NCI-H510A (cell line): Measurements from ENCODE around the gene LRRC14B.
A peak's percentile ranks its signal among the peaks of the same experiment; 100 is the strongest.

Experiments used
- DNase-seq: peaks from one replicate; lab custom pipeline; 2025; lab: John Stamatoyannopoulos, UW

The LRRC14B gene

DNA sequence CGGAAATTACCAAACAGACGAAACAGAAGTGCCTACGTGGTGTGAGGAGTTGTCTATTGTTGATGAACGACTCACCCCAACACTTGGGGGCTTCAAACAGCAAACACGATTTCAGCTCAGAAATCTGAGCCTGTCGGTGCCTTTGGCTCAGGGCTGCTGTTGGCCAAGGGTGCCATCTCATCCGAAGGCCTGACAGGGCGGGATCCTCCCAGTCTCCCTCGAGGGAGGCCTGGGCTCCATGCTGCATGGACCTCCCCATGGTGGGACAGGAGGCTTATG lies 1.3 kb downstream of the LRRC14B start:
- DNase-seq: no peak

- no peak for DNase-seq
These were observed 1.9 kb downstream of the LRRC14B start for GRCh38 chr5:192970-193831.

- no peak for DNase-seq
These were observed 2.8 kb downstream of the LRRC14B start for GRCh38 chr5:194102-194501.

GRCh38 chr5:194603-195209 lies 3.4 kb downstream of the LRRC14B start:
- DNase-seq: no peak

DNA sequence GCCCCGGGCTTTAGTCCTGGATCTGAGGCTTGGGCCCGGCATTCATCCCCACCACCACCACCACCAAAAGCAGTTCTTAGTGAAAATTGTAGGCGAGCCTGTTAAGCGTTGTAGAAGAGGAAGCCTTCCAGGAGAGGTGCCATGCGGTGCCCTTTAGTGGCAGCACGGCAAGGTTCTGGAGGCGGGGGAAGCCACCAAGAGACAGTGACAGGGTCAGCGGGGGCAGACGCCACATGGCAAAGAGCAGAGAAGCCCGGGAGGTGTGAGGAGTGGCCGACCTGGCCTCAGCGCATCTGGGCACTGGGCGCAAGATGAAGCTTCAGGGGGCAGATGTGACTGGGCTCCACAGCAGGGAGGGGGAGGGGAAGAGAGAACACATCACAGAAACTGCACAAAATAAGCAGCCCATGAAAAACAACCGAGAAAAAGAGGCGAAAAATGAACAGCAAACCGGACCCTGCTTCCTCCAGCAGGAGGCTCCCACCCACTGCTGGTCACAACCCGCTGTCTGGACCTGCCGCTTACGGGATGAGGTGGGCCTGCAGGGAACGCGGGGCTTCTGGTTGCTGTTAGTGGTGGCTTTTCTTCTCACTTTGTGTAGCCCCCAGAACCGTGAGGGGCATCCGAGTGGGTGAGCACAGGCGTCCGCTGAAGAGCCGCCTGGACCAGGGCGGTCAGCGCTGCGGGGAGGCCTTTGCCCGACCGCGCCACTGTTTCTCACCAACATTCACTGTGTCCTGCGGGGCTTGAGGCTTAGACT lies 4.3 kb downstream of the LRRC14B start:
- no peak for DNase-seq

DNA sequence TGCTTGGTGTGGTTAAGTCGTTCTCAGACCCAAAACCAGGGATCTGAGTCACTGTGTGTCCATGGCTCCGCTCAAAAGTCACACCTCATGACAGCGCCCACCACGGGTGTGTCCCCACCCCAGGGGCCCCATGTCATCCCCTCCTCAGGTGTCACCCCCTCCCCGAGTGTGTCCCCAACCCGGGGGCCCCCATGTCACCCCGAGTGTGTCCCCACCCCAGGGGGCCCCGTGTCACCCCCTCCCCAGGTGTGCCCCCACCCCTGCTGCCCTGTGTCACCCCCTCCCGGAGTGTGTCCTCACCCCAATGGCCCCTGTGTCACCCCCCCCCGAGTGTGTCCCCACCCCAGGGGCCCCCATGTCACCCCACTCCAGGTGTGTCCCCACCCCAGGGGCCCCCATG lies 5.1 kb downstream of the LRRC14B start:
- no peak for DNase-seq

- peak; percentile 61 for DNase-seq
These were observed 5.7 kb downstream of the LRRC14B start for GRCh38 chr5:197031-197430.

DNA sequence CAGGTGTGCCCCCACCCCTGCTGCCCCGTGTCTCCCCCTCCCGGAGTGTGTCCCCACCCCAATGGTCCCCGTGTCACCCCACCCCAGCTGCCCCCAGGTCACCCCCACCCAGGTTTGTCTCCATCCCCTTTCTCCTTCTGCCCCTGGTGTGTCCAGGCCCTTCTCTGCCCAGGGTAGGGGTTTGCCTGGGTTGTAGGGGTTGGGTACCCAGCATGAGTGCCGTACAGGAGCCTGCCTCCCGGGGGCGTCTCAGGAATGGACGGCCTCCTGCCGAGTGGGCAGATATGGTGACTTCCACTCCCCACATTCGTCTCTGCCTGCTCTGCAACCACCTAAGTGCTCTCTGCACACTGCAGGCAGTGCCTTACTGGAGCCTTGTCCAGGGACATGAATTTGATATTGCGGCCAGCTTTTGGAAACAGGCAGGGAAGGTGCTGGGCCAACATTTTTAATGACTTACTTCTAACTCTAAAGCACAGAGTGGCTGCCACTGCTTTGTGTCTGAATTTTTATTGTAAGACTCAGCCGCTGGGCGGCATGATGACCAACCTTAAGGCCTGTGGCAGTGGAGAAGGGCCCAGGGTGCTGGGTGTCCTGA lies 6.7 kb downstream of the LRRC14B start:
- no peak for DNase-seq

DNA sequence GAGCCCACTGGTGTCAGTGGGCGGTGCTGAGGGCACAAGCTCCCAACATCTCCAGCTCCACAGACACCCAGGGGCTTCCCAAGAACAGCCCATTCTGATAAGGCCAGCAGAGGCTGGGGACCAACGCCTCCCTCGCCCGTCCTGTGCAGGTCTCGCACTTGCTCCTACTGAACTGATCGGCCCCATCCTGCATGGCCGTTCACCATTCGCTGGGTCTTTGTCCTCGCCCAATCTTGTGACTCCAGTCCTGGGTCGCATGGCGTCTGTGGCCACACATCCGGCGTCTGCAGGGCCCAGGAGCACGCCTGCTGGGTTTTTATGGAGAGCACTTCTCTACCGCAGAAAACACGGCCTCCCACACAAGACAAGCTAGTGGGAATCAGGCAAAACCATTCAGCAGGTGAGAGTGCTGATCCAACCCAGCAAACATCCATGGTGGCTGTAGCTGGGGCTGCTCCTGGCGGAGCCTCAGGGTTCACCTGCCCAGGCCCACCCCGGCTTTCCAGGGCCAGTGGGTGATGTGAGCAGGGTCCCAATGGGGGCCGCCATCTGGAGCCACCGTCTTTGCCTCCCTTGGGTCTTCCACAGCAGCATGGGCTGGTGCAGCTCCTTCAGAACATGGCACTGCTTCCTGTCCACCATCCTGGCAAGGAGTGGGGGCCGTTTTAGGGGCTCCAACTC lies 7.4 kb downstream of the LRRC14B start:
- no peak for DNase-seq

DNA sequence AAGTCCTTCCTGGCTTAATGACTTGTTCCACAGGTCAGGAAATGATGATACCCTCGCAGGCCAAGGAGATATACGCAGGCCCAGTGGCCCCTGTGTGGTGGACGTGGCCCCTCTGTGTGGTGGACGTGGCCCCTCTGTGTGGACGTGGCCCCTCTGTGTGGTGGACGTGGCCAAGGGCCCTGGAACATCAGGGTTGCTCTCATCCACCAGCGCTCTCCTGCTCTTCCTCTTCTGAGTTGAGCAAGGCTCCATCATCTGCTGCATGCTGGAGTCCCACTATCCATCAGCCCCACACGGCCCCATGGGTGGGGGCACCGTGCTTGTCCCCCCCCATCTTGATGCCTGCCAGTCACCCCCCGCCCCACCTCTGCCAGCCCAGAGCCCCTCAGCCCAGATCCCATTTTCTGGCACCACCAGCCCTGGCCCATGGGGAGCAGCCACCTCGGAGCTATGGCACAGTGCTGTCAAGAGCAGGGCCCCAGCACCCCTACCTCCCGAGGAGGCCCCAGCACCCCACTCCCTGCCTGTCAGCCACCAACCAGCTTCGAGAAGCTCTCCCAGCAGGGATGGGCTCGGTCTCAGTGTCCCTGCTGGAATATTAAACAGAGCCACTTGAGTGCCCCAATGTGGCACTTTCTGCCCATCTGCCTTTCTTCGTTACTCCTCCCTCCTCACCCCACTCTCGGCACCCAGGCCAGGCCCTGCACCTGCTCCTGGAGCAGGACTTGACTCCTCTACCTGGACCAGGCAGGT lies 8.1 kb downstream of the LRRC14B start:
- DNase-seq: no peak

DNA sequence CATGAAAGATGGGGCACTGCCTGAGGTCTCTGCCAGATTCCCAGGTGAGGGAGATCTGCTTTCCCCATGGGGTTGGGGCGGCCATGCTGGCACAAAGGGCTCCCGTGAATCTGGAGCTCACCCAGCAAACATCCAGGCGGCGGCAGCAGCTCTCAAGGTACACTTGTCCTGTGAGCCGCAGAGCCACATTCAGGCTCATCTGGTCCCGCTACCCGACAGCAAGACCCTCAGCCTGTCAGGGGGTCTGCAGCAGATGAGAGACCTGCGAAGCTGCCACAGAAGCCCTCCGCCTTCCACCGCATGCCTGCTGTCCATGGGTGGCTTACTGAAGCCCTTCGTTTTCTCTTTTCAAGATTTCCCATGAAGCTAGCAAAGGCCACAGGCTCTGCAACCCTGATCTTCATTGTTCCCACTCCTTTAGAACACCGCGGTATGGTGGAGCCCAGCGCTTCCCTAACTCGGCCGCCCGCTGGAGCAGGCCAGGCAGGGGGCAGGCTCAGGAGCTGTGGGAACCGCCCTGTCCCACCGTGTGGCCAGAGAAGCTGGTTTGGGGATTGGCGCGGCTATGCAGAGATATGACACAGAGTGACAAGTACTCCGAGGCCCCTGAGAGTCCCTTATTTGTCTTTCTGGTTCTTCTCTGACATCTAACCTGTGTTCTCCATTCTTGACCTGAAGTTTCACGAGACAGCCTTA lies 8.8 kb downstream of the LRRC14B start:
- DNase-seq: no peak

DNA sequence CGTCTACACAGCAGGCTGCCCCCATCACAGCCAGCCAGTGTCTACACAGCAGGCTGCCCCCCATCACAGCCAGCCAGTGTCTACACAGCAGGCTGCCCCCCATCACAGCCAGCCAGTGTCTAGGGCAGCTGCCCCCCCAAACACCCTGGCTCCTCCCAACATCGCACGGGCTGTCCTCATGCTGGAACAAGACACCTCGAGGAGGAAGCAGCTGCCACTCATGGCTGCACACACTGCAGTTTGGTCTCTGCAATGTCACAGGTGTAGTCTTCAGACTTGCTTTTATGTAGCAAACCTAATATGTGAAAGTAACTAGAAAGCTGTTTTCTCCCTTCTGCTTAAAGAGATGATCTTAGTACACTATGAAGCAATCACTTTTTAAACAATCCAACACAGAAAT lies 9.7 kb downstream of the LRRC14B start:
- DNase-seq: no peak

GRCh38 chr5:201672-202071 lies 10.4 kb downstream of the LRRC14B start:
- no peak for DNase-seq

DNA sequence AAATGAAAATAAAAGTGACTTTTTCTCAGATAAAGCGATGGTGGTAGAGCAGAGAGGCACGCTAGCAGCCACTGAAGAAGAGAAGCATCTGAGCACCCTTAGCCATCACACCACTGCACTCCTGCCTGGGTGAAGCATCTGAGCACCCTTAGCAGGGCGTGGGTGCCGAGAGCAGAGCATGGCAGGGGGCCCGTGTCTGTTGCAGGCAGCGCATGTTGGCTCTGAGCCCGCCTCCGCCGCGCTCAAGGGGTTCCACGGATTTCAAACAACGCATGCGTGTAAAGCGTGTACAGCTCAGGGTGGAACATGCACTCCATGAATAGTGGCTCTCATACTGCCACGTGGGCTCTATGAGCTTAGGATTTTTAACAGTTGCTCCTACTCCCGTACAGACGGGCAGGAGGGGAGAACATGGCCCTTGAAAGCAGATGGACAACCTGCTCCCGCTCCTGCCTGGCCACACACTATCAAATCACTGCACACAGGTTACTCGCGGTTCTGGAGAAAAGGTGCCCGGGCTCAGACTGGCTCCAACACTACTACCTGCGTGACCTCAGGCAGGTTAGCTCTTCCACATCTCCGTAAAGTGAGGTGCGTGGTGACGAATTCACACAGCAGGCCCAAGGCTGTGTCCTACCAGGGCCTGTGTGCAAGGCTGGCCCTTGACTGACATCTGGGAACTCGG lies 12.1 kb downstream of the LRRC14B start:
- no peak for DNase-seq

GRCh38 chr5:204001-204400 lies 12.7 kb downstream of the LRRC14B start:
- no peak for DNase-seq

DNA sequence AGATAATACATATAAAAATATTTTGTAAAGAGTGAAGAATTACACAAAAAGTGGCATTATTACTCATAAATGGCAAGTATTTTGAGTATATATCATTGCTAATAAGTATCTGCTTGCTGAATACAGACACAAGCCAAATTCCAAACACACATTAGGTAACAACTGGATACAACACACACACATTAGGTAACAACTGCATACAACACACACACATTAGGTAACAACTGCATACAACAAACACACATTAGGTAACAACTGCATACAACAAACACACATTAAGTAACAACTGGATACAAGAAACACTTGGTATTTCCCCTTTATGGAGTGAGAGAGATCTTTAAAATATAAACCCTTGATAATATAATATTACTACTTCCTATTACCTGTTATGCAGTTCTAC lies 13.2 kb downstream of the LRRC14B start:
- no peak for DNase-seq

DNA sequence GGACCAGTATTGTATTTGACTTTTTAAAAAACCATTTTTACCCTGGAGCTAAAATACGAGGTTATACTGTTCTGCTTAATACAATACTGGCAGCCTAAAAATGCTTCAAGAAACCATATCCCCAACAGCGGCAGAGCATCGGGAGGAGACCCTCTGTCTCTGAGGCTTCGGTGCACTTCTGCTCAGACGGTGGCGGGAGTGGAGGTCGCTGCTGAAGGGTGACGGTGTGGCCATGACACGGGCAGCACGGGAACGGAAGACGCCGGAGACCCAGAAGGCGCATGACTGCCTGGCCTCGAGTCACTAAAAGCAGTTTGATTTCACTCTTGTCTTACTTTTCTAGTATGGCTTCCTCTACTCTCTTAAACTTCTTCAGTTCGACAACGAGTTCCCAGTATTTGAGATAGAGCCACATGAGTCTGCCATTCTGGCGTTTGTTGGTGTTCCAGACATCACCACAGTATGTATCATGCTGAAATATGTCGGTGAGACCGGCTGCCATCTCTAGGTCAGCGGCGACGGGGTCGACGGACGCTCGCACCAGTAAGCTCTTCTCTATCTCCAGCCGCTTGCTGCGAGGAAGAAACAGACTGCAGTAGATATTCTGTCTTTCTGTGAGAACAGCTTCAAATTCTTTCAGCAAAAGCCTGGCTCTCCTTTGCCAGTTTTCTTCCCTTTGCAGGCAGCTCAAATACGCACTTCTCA lies 13.8 kb downstream of the LRRC14B start:
- DNase-seq: no peak

GRCh38 chr5:206406-206805 lies 15.1 kb downstream of the LRRC14B start:
- DNase-seq: no peak

DNA sequence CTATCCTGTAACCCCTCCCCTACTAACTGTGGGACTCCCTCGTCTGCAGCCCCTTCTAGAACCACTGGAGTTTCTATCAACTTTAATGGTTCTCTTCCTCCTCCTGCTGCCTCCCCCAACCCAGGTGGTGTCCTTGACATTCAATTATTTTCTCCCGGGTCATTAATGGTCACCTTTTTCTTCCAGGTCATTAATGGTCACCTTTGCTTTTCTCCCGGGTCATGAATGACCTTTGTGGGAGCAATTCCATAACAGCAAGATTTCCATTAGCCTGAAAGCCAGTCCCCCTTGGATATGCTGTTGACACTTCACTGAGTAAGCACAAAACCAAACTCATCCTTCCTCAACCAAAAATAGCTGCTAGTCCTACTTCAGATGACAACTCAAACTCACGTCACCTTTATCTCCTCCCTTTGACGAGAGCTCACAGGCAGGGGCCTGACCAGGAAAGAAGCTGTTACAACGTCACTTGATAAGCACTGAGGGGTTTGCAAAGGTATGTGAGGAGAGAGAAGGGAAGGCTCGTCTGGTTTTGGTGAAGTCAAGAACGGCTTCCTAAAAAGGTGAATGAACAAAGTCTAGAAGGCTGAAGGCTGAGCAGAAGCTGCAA lies 15.7 kb downstream of the LRRC14B start:
- DNase-seq: no peak
